Measurements from ENCODE around the gene BAIAP2.

The BAIAP2 gene

GRCh38 chr17:81032641-81033480 is 2.1 kb upstream of the BAIAP2 start:
- Histone ChIP-seq H3K9me3 (ENCODE audit: severe bottlenecking) (no peaks in the 10 kb centered on the region), H3K27me3 (ENCODE audit: insufficient read depth, low read depth, severe bottlenecking) (no peaks in the 10 kb centered on the region), H3K4me3 (ENCODE audit: low read depth, low read length) (peak overlapping the region; percentile 81), H3K27ac (peak overlapping the region; percentile 93), H3K36me3 (peaks cover 52% of the 10 kb centered on the region)
- DNase-seq: peak; percentile 64
- no peak for TF ChIP-seq CTCF (IDR thresholded peaks at IDR 0.05; ENCODE audit: low read depth, low read length)

GRCh38 chr17:81033535-81034167 is 1.3 kb upstream of the BAIAP2 start:
- TF ChIP-seq CTCF (IDR thresholded peaks at IDR 0.05; ENCODE audit: low read depth, low read length): no peak
- DNase-seq: no peak
- H3K4me3 ChIP-seq (ENCODE audit: low read depth, low read length): peak overlapping the region; percentile 81
- H3K27me3 ChIP-seq (ENCODE audit: insufficient read depth, low read depth, severe bottlenecking): no peaks in the 10 kb centered on the region
- H3K9me3 ChIP-seq (ENCODE audit: severe bottlenecking): no peaks in the 10 kb centered on the region
- peak overlapping the region; percentile 93 for H3K27ac ChIP-seq
- peaks cover 60% of the 10 kb centered on the region for H3K36me3 ChIP-seq

- H3K9me3 ChIP-seq (ENCODE audit: severe bottlenecking): no peaks in the 10 kb centered on the region
- TF ChIP-seq CTCF (IDR thresholded peaks at IDR 0.05; ENCODE audit: low read depth, low read length): no peak
- H3K36me3 ChIP-seq: peaks cover 66% of the 10 kb centered on the region
- DNase-seq: peak; percentile 54
- peak overlapping the region; percentile 93 for H3K27ac ChIP-seq
- H3K4me3 ChIP-seq (ENCODE audit: low read depth, low read length): peak overlapping the region; percentile 81
- H3K27me3 ChIP-seq (ENCODE audit: insufficient read depth, low read depth, severe bottlenecking): no peaks in the 10 kb centered on the region
These were observed 678 bp upstream of the BAIAP2 start for GRCh38 chr17:81034168-81034777.

- Histone ChIP-seq H3K36me3 (peaks cover 71% of the 10 kb centered on the region), H3K4me3 (ENCODE audit: low read depth, low read length) (peak overlapping the region; percentile 58), H3K27me3 (ENCODE audit: insufficient read depth, low read depth, severe bottlenecking) (no peaks in the 10 kb centered on the region), H3K27ac (peak overlapping the region; percentile 75), H3K9me3 (ENCODE audit: severe bottlenecking) (no peaks in the 10 kb centered on the region)
- no peak for TF ChIP-seq CTCF (IDR thresholded peaks at IDR 0.05; ENCODE audit: low read depth, low read length)
- peak; percentile 56 for DNase-seq
These were observed 708 bp downstream of the BAIAP2 start for GRCh38 chr17:81035521-81036196.

GRCh38 chr17:81036197-81036941 is 1.4 kb downstream of the BAIAP2 start:
- peak; percentile 74 for DNase-seq
- no peak for TF ChIP-seq CTCF (IDR thresholded peaks at IDR 0.05; ENCODE audit: low read depth, low read length)
- Histone ChIP-seq H3K4me3 (ENCODE audit: low read depth, low read length) (peak overlapping the region; percentile 58), H3K27me3 (ENCODE audit: insufficient read depth, low read depth, severe bottlenecking) (no peaks in the 10 kb centered on the region), H3K9me3 (ENCODE audit: severe bottlenecking) (no peaks in the 10 kb centered on the region), H3K27ac (peak overlapping the region; percentile 75), H3K36me3 (peaks cover 64% of the 10 kb centered on the region)

Measured in WERI-Rb-1 (cell line).